CD14-positive monocyte (primary cell): ENCODE measurements around the gene WDR41. TPM values are rescaled to one million over a fixed set of nuclear protein-coding genes. Genes with fewer than 3 reads are reported as not detected.

Experiments used
- DNase-seq, 3 donors: peaks; one replicate each; pipeline ENCODE4 v3.0.0-alpha.2; 2011 to 2022
- H2AFZ ChIP-seq: 2 replicates; pipeline ENCODE4 v1.6.0; 2012; ENCODE audit warnings: mild to moderate bottlenecking, low read depth, low read length, inconsistent platforms; ENCODE audit not compliant: insufficient read depth, poor library complexity, severe bottlenecking
- H3K27ac ChIP-seq, 2 donors: 1 replicate in 1 of 2; 2 replicates in 1 of 2; pipeline ENCODE4 v1.5.1; 2012 to 2013; ENCODE audit warnings: low read length in 2 of 2, control low read depth in 1 of 2, inconsistent platforms in 1 of 2, low read depth in 1 of 2, mild to moderate bottlenecking in 1 of 2
- H3K27me3 ChIP-seq, 2 donors: one replicate each; pipeline versions ENCODE4 v1.6.0 to v1.6.1; 2011 to 2013; ENCODE audit warnings: low read length in 2 of 2; ENCODE audit not compliant: control insufficient read depth in 2 of 2, insufficient read depth in 2 of 2
- H3K36me3 ChIP-seq, 2 donors: replicated peaks in 1 of 2; 1 replicate in 1 of 2; 2 replicates in 1 of 2; pipeline versions ENCODE4 v1.5.1 to v1.6.1; 2012 to 2013; ENCODE audit warnings: low read length in 2 of 2, control low read depth in 1 of 2, inconsistent platforms in 1 of 2, mild to moderate bottlenecking in 1 of 2; ENCODE audit not compliant: insufficient read depth in 2 of 2, control insufficient read depth in 1 of 2
- H3K4me1 ChIP-seq, 2 donors: 1 replicate in 1 of 2; 2 replicates in 1 of 2; pipeline versions ENCODE4 v1.5.1 to v1.6.1; 2012 to 2013; ENCODE audit warnings: low read length in 2 of 2, control low read depth in 1 of 2, inconsistent platforms in 1 of 2, mild to moderate bottlenecking in 1 of 2, moderate library complexity in 1 of 2; ENCODE audit not compliant: insufficient read depth in 2 of 2, control insufficient read depth in 1 of 2
- H3K4me2 ChIP-seq: replicated peaks from 2 replicates; pipeline ENCODE3; 2012; ENCODE audit warnings: low read length, moderate library complexity, mild to moderate bottlenecking; ENCODE audit not compliant: poor library complexity, severe bottlenecking; ENCODE audit errors: extremely low read depth
- H3K4me3 ChIP-seq, 3 experiments: fragments of 200-600 bp in 1 of 3; sonication (generic) in 1 of 3; replicated peaks in 1 of 3; 1 replicate in 2 of 3; 2 replicates in 1 of 3; pipeline ENCODE4 v1.5.1; 2011 to 2013; ENCODE audit warnings: low read length in 3 of 3, mild to moderate bottlenecking in 3 of 3, control low read depth in 2 of 3, low read depth in 2 of 3, inconsistent platforms in 1 of 3, moderate library complexity in 1 of 3
- H3K79me2 ChIP-seq: 2 replicates; pipeline ENCODE4 v1.6.0; 2012; ENCODE audit warnings: mild to moderate bottlenecking, control low read depth, inconsistent platforms, low read length, moderate library complexity; ENCODE audit not compliant: insufficient read depth
- H3K9ac ChIP-seq: 2 replicates; pipeline ENCODE4 v1.6.0; 2017; ENCODE audit warnings: low read length, mild to moderate bottlenecking; ENCODE audit not compliant: insufficient read depth, poor library complexity, severe bottlenecking
- H3K9me3 ChIP-seq, 2 donors: replicated peaks in 1 of 2; 1 replicate in 1 of 2; 2 replicates in 1 of 2; pipeline versions ENCODE4 v1.5.1 to v1.6.1; 2012 to 2013; ENCODE audit warnings: low read length in 2 of 2, control low read depth in 1 of 2; ENCODE audit not compliant: control insufficient read depth in 1 of 2, insufficient read depth in 1 of 2
- H4K20me1 ChIP-seq: 2 replicates; pipeline ENCODE4 v1.6.0; 2012; ENCODE audit warnings: mild to moderate bottlenecking, low read length, control low read depth, moderate library complexity; ENCODE audit not compliant: insufficient read depth
- H3K27ac Mint-ChIP-seq, 7 donors: one replicate each; pipeline ENCODE4 v1.8.0; 2020; ENCODE audit warnings: mild to moderate bottlenecking in 7 of 7, mixed read lengths in 7 of 7, moderate library complexity in 6 of 7, inconsistent platforms in 2 of 7
- H3K27me3 Mint-ChIP-seq, 3 donors: one replicate each; pipeline ENCODE4 v1.8.0; 2021 to 2022; ENCODE audit warnings: low read depth in 3 of 3, mild to moderate bottlenecking in 3 of 3, mixed read lengths in 3 of 3, moderate library complexity in 3 of 3, inconsistent platforms in 1 of 3
- H3K36me3 Mint-ChIP-seq, 2 donors: one replicate each; pipeline ENCODE4 v1.8.0; 2020; ENCODE audit warnings: mixed read lengths in 2 of 2, inconsistent platforms in 1 of 2, mild to moderate bottlenecking in 1 of 2
- H3K4me1 Mint-ChIP-seq: one replicate; pipeline ENCODE4 v1.8.0; 2020; ENCODE audit warnings: mild to moderate bottlenecking, mixed read lengths
- H3K4me3 Mint-ChIP-seq, 2 donors: one replicate each; pipeline ENCODE4 v1.8.0; 2020; ENCODE audit warnings: mild to moderate bottlenecking in 2 of 2, mixed read lengths in 2 of 2, moderate library complexity in 1 of 2
- H3K9me3 Mint-ChIP-seq, 7 donors: one replicate each; pipeline ENCODE4 v1.8.0; 2020 to 2022; ENCODE audit warnings: mixed read lengths in 7 of 7, mild to moderate bottlenecking in 6 of 7, moderate library complexity in 6 of 7, inconsistent platforms in 2 of 7
- WGBS: methylation state at CpG from one replicate; pipeline ENCODE4 v1.1.5; 2013; ENCODE audit warnings: missing lambda C conversion rate; ENCODE audit not compliant: insufficient coverage; 5-methylcytosine and 5-hydroxymethylcytosine counted together
- intact Hi-C, 2 donors: fragments of 100-400 bp; cut with micrococcal nuclease; formaldehyde crosslinking; loops; one replicate each; pipeline versions ENCODE4 v1.15.0 to v1.15.1; 2023
- polyA plus RNA-seq, 3 donors: library from polyadenylated mRNA; depleted of rRNA in 1 of 3; unstranded in 2 of 3; stranded (reverse) in 1 of 3; fragments of 300-500 nt in 2 of 3; fragments of >200 nt in 1 of 3; fragmentation: Illumina TruSeq in 2 of 3; gene quantifications; 1 replicate in 2 of 3; 2 replicates in 1 of 3; pipeline ENCODE4 v1.2.3, GENCODE V29; 2012 to 2021
- TF ChIP-seq, protein P1 (sequence below): fragments of 200-600 bp; IDR thresholded peaks from one replicate; pipeline ENCODE4 v1.8.0; 2022; ENCODE audit warnings: antibody characterized with exemption, mild to moderate bottlenecking

WDR41 gene
- polyA plus RNA-seq, 3 donors, result 19.6 to 64.0 (median 47.5) TPM

DNA sequence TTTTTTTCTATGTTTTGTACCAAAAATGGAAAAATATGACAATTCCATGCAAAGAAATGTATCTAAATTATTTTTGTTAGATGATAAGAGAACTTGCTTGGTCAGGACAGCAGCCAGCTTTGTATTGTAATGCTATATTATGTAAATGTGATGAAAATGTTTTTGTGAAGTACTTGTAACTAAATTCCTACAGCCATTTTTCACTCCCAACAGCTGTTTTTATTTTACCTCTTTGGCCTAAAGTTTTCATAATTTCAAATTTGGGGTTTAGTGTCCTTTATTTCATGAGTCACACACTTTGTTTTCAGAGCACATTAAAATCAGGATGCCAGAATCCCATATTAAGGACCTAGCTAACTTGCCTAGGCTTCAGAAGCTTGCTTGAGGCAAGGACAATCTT is 64.1 kb downstream of the WDR41 start:
- Histone ChIP-seq H3K4me3 (no peak overlapping the region), H2AFZ (no peak overlapping the region), H3K27ac (no peak overlapping the region), H3K9me3 (no peaks in the 10 kb centered on the region), H3K27me3 (no peaks in the 10 kb centered on the region), H3K79me2 (no peaks in the 10 kb centered on the region), H3K4me1 (no peaks in the 10 kb centered on the region), H3K9ac (no peak overlapping the region), H3K36me3 (peaks cover 56 to 81% of the 10 kb centered on the region in 2 donors), H4K20me1 (no peaks in the 10 kb centered on the region), H3K4me2 (no peak overlapping the region)
- Mint-ChIP-seq H3K27me3 (no peaks in the 10 kb centered on the region), H3K4me3 (no peak overlapping the region), H3K9me3 (peaks cover 0 to 3% (median 2%) of the 10 kb centered on the region in 7 donors), H3K4me1 (no peaks in the 10 kb centered on the region), H3K36me3 (peaks cover 61 to 63% of the 10 kb centered on the region in 2 donors), H3K27ac (no peak overlapping the region)
- intact Hi-C loops, result no loop called here
- TF ChIP-seq, protein P1, sequence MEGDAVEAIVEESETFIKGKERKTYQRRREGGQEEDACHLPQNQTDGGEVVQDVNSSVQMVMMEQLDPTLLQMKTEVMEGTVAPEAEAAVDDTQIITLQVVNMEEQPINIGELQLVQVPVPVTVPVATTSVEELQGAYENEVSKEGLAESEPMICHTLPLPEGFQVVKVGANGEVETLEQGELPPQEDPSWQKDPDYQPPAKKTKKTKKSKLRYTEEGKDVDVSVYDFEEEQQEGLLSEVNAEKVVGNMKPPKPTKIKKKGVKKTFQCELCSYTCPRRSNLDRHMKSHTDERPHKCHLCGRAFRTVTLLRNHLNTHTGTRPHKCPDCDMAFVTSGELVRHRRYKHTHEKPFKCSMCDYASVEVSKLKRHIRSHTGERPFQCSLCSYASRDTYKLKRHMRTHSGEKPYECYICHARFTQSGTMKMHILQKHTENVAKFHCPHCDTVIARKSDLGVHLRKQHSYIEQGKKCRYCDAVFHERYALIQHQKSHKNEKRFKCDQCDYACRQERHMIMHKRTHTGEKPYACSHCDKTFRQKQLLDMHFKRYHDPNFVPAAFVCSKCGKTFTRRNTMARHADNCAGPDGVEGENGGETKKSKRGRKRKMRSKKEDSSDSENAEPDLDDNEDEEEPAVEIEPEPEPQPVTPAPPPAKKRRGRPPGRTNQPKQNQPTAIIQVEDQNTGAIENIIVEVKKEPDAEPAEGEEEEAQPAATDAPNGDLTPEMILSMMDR, result no peak
- DNase-seq, result no peak

DNA sequence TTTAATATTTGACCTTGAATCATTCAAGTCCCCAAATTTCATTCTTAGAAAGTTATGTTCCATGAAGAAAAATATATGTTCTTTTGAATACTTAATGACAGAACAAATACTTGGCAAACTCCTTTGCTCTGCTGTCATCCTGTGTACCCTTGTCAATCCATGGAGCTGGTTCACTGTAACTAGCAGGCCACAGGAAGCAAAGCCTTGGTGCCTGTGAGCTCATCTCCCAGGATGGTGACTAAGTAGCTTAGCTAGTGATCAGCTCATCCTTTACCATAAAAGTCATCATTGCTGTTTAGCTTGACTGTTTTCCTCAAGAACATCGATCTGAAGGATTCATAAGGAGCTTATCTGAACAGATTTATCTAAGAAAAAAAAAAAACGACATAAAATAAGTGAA is 65.4 kb downstream of the WDR41 start:
- no peak overlapping the region for H3K4me2 ChIP-seq
- intact Hi-C loops, result no loop called here
- Mint-ChIP-seq H3K4me3 (no peak overlapping the region), H3K27me3 (no peaks in the 10 kb centered on the region), H3K9me3 (peaks cover 0 to 3% (median 2%) of the 10 kb centered on the region in 7 donors), H3K4me1 (no peaks in the 10 kb centered on the region), H3K27ac (no peak overlapping the region), H3K36me3 (peaks cover 49 to 50% of the 10 kb centered on the region in 2 donors)
- peaks cover 44 to 68% of the 10 kb centered on the region in 2 donors for H3K36me3 ChIP-seq
- no peak overlapping the region for H2AFZ ChIP-seq
- H3K79me2 ChIP-seq, result no peaks in the 10 kb centered on the region
- TF ChIP-seq, protein P1, result no peak
- H3K4me3 ChIP-seq, result no peak overlapping the region
- H4K20me1 ChIP-seq, result no peaks in the 10 kb centered on the region
- H3K9me3 ChIP-seq, result no peaks in the 10 kb centered on the region
- no peak for DNase-seq
- H3K27ac ChIP-seq, result no peak overlapping the region
- no CpG with 5 or more reads among the region's 2 CpGs for WGBS
- H3K27me3 ChIP-seq, result no peaks in the 10 kb centered on the region
- H3K9ac ChIP-seq, result no peak overlapping the region
- H3K4me1 ChIP-seq, result no peaks in the 10 kb centered on the region
